22Rv1 (cell line): ENCODE data around the gene NTRK3.

ENCODE experiments used
- CTCF ChIP-seq: fragments of 450-650 bp; IDR thresholded peaks from 2 replicates; pipeline ENCODE4 v1.5.1; 2017; ENCODE audit warnings: mild to moderate bottlenecking
- ZFX ChIP-seq: fragments of 450-650 bp; IDR thresholded peaks from 2 replicates; pipeline ENCODE4 v1.6.1; 2017; ENCODE audit warnings: antibody characterized with exemption, borderline replicate concordance

- TF ChIP-seq CTCF: no peak
- TF ChIP-seq ZFX: no peak
Measured at GRCh38 chr15:88004399-88004798, 252.1 kb downstream of the NTRK3 start.
